Measurements from ENCODE around the gene NPHS1.

GRCh38 chr19:35841961-35842595 lies 10.2 kb downstream of the NPHS1 start:
- TF ChIP-seq EZH2 (IDR thresholded peaks at IDR 0.05; ENCODE audit: borderline replicate concordance, insufficient read depth, low read length, poor library complexity, severe bottlenecking), result no peak
- no peak for TF ChIP-seq TAF1 (IDR thresholded peaks at IDR 0.05; ENCODE audit: low read depth)
- TF ChIP-seq CTCF (IDR thresholded peaks at IDR 0.05; ENCODE audit: poor library complexity, severe bottlenecking), result no peak
- TF ChIP-seq POLR2AphosphoS5 (IDR thresholded peaks at IDR 0.05), result no peak

Data from neural cell (in vitro differentiated cells).